Measurements from ENCODE around the gene SLC6A9. TPM values are rescaled to one million over a fixed set of nuclear protein-coding genes. Genes with fewer than 3 reads are reported as not detected.

Gene SLC6A9
- total RNA-seq, 4 donors from 2014 or later, result 59.2 to 95.4 (median 84.5) TPM

GRCh38 chr1:43982241-43982640 lies 49.0 kb downstream of the SLC6A9 start:
- H3K4me3 ChIP-seq, result no peak overlapping the region
- 93% methylated on average over 5 of the region's 8 CpGs for WGBS
- H3K27ac ChIP-seq, result no peak overlapping the region
- DNase-seq (ENCODE audit: low spot score in 2 of 2), result no peak
- H3K4me1 ChIP-seq, result peaks cover 37% of the 10 kb centered on the region
- H3K9me3 ChIP-seq, result no peaks in the 10 kb centered on the region
- TF ChIP-seq POLR2AphosphoS5 (IDR thresholded peaks at IDR 0.05), result no peak
- no peak for TF ChIP-seq EP300 (IDR thresholded peaks at IDR 0.05)
- no peak for TF ChIP-seq CTCF (IDR thresholded peaks at IDR 0.05)
- H3K27me3 ChIP-seq, result no peaks in the 10 kb centered on the region
- peaks cover 25% of the 10 kb centered on the region for H3K36me3 ChIP-seq

GRCh38 chr1:43981636-43982035 lies 49.6 kb downstream of the SLC6A9 start:
- peaks cover 29% of the 10 kb centered on the region for H3K36me3 ChIP-seq
- WGBS, result 93% methylated on average over 15 of the region's 20 CpGs
- no peak overlapping the region for H3K4me3 ChIP-seq
- TF ChIP-seq CTCF (IDR thresholded peaks at IDR 0.05), result no peak
- TF ChIP-seq POLR2A (IDR thresholded peaks at IDR 0.05), result no peak
- TF ChIP-seq POLR2AphosphoS5 (IDR thresholded peaks at IDR 0.05), result no peak
- TF ChIP-seq EP300 (IDR thresholded peaks at IDR 0.05), result no peak
- H3K27me3 ChIP-seq, result no peaks in the 10 kb centered on the region
- H3K27ac ChIP-seq, result no peak overlapping the region
- DNase-seq (ENCODE audit: low spot score in 2 of 2), result no peak
- no peaks in the 10 kb centered on the region for H3K9me3 ChIP-seq
- peaks cover 43% of the 10 kb centered on the region for H3K4me1 ChIP-seq

GRCh38 chr1:43981135-43981491 lies 50.1 kb downstream of the SLC6A9 start:
- no peak overlapping the region for H3K27ac ChIP-seq

GRCh38 chr1:43980255-43981134 lies 50.8 kb downstream of the SLC6A9 start:
- H3K9me3 ChIP-seq, result no peaks in the 10 kb centered on the region
- H3K36me3 ChIP-seq, result peaks cover 22% of the 10 kb centered on the region
- H3K27me3 ChIP-seq, result no peaks in the 10 kb centered on the region
- peaks cover 54% of the 10 kb centered on the region for H3K4me1 ChIP-seq
- peak overlapping the region; percentile 65 for H3K27ac ChIP-seq
- peak overlapping the region; percentile 85 for H3K4me3 ChIP-seq
- 34% methylated on average over 11 of the region's 13 CpGs for WGBS
- TF ChIP-seq POLR2AphosphoS5 (IDR thresholded peaks at IDR 0.05) (no peak), CTCF (IDR thresholded peaks at IDR 0.05) (no peak), EP300 (IDR thresholded peaks at IDR 0.05) (no peak), POLR2A (IDR thresholded peaks at IDR 0.05) (no peak)
- DNase-seq (ENCODE audit: low spot score in 2 of 2), result no peak

More at GRCh38 chr1:43981135-43981491, 50.1 kb downstream of the SLC6A9 start:
- H3K27me3 ChIP-seq, result no peaks in the 10 kb centered on the region
- TF ChIP-seq EP300 (IDR thresholded peaks at IDR 0.05), result no peak
- TF ChIP-seq POLR2A (IDR thresholded peaks at IDR 0.05), result no peak
- TF ChIP-seq CTCF (IDR thresholded peaks at IDR 0.05), result no peak
- TF ChIP-seq POLR2AphosphoS5 (IDR thresholded peaks at IDR 0.05), result no peak
- no peak overlapping the region for H3K4me3 ChIP-seq
- DNase-seq (ENCODE audit: low spot score in 2 of 2), result peak in 1 of 2 donors; percentile 79
- no peaks in the 10 kb centered on the region for H3K9me3 ChIP-seq
- WGBS, result 70% methylated on average over 2 of the region's 20 CpGs
- peaks cover 48% of the 10 kb centered on the region for H3K4me1 ChIP-seq
- H3K36me3 ChIP-seq, result peaks cover 29% of the 10 kb centered on the region

- DNase-seq (ENCODE audit: low spot score in 2 of 2), result peak in 1 of 2 donors; percentile 83
- H3K27me3 ChIP-seq, result no peaks in the 10 kb centered on the region
- peaks cover 57% of the 10 kb centered on the region for H3K4me1 ChIP-seq
- H3K36me3 ChIP-seq, result peaks cover 16% of the 10 kb centered on the region
- no peaks in the 10 kb centered on the region for H3K9me3 ChIP-seq
- peak overlapping the region; percentile 65 for H3K27ac ChIP-seq
- peak overlapping the region; percentile 85 for H3K4me3 ChIP-seq
- TF ChIP-seq CTCF (IDR thresholded peaks at IDR 0.05), result no peak
- TF ChIP-seq POLR2A (IDR thresholded peaks at IDR 0.05), result no peak
- no peak for TF ChIP-seq POLR2AphosphoS5 (IDR thresholded peaks at IDR 0.05)
- TF ChIP-seq EP300 (IDR thresholded peaks at IDR 0.05), result no peak
- WGBS, result 0% methylated on average over 5 of the region's 45 CpGs
These were observed 51.6 kb downstream of the SLC6A9 start for GRCh38 chr1:43979528-43980254.

Data from suprapubic skin (tissue), 4 donors.